ENCODE results near the gene FBXO41.

DNA sequence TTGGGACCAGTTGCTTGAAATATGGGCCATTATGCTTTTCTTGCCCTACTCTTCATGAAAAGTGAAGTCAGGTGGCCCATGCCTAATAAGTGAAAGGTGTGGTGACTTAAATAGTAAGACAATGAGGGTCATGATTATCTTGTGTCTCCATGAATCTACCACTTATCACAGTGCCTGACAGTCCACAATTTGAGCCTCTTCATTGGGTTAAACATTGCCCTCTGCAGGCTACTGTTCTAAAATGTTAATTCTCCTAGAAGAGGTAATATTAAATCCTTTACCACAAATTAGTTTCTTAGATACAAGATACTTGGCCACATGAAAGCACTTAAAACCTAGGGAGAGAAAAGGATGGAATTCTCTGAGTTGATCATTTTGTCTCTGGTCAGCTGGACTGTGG is 5.0 kb upstream of the FBXO41 start:
- TF ChIP-seq, protein P1, sequence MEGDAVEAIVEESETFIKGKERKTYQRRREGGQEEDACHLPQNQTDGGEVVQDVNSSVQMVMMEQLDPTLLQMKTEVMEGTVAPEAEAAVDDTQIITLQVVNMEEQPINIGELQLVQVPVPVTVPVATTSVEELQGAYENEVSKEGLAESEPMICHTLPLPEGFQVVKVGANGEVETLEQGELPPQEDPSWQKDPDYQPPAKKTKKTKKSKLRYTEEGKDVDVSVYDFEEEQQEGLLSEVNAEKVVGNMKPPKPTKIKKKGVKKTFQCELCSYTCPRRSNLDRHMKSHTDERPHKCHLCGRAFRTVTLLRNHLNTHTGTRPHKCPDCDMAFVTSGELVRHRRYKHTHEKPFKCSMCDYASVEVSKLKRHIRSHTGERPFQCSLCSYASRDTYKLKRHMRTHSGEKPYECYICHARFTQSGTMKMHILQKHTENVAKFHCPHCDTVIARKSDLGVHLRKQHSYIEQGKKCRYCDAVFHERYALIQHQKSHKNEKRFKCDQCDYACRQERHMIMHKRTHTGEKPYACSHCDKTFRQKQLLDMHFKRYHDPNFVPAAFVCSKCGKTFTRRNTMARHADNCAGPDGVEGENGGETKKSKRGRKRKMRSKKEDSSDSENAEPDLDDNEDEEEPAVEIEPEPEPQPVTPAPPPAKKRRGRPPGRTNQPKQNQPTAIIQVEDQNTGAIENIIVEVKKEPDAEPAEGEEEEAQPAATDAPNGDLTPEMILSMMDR (IDR thresholded peaks at IDR 0.05 in 4 of 5, conservative IDR thresholded peaks at IDR 0.05 in 1 of 5): no peak
- no peak for TF ChIP-seq POLR2A (IDR thresholded peaks at IDR 0.05)
